Smooth muscle cell (in vitro differentiated cells): ENCODE data around the gene MGAT4D. TPM values are rescaled to one million over a fixed set of nuclear protein-coding genes. Genes with fewer than 3 reads are reported as not detected.
A peak's percentile ranks its signal among the peaks of the same experiment; 100 is the strongest.
"Not testable (repeated sequence)": the region's sequence is repeated elsewhere in the genome, so short reads cannot be mapped to it uniquely, and the experiment has no call there.

ENCODE experiments used
- DNase-seq: peaks from one replicate; lab custom pipeline; 2025; ENCODE audit not compliant: unreplicated experiment; lab: John Stamatoyannopoulos, UW
- H2AFZ ChIP-seq: fragments of 200-600 bp; sonication (generic); 2 replicates; pipeline ENCODE4 v1.6.0; 2016; ENCODE audit warnings: antibody characterized with exemption, low read depth, mild to moderate bottlenecking
- H3F3A ChIP-seq: fragments of 200-600 bp; sonication (generic); 2 replicates; pipeline ENCODE4 v1.6.0; 2017; ENCODE audit warnings: antibody characterized with exemption, low read depth
- H3K27ac ChIP-seq: fragments of 200-600 bp; sonication (generic); 2 replicates; pipeline ENCODE4 v1.5.1; 2016; ENCODE audit warnings: low read depth, mild to moderate bottlenecking
- H3K27me3 ChIP-seq: fragments of 200-600 bp; sonication (generic); 2 replicates; pipeline ENCODE4 v1.6.1; 2016; ENCODE audit warnings: low read depth, mild to moderate bottlenecking
- H3K36me3 ChIP-seq: fragments of 200-600 bp; sonication (generic); 2 replicates; pipeline ENCODE4 v1.5.1; 2016; ENCODE audit warnings: low read depth
- H3K4me1 ChIP-seq: fragments of 200-600 bp; sonication (generic); 2 replicates; pipeline ENCODE4 v1.5.1; 2016; ENCODE audit warnings: low read depth
- H3K4me2 ChIP-seq: fragments of 200-600 bp; sonication (generic); 2 replicates; pipeline ENCODE4 v1.6.0; 2016; ENCODE audit warnings: mild to moderate bottlenecking
- H3K4me3 ChIP-seq: fragments of 200-600 bp; sonication (generic); 2 replicates; pipeline ENCODE4 v1.5.1; 2016; ENCODE audit warnings: mild to moderate bottlenecking
- H3K79me2 ChIP-seq: fragments of 200-600 bp; sonication (generic); 2 replicates; pipeline ENCODE4 v1.6.0; 2016; ENCODE audit warnings: low read depth, mild to moderate bottlenecking
- H3K9ac ChIP-seq: fragments of 200-600 bp; sonication (generic); 2 replicates; pipeline ENCODE4 v1.6.0; 2016; ENCODE audit warnings: low read depth
- H3K9me3 ChIP-seq: fragments of 200-600 bp; sonication (generic); replicated peaks from 2 replicates; pipeline ENCODE4 v1.5.1; 2016; ENCODE audit warnings: low read depth
- H4K20me1 ChIP-seq: fragments of 200-600 bp; sonication (generic); 2 replicates; pipeline ENCODE4 v1.6.0; 2016; ENCODE audit warnings: low read depth
- WGBS: methylation state at CpG from one replicate; pipeline ENCODE4 v1.1.7; 2016; ENCODE audit warnings: low lambda C conversion rate; 5-methylcytosine and 5-hydroxymethylcytosine counted together
- polyA plus RNA-seq: library from polyadenylated mRNA; unstranded; fragments of >200 nt; fragmentation: Nextera tagmentation; extraction: Ambion mirVana; gene quantifications from 2 replicates; pipeline ENCODE4 v1.2.1, GENCODE V29; 2016
- total RNA-seq: library from RNA; depleted of rRNA; stranded (reverse); fragments of >200 nt; gene quantifications from 2 replicates; pipeline ENCODE4 v1.2.3, GENCODE V29; 2014
- TF ChIP-seq, protein P1 (sequence below): fragments of 200-600 bp; sonication (generic); IDR thresholded peaks from 2 replicates; pipeline ENCODE4 v1.5.1; 2017; ENCODE audit warnings: borderline replicate concordance, mild to moderate bottlenecking, antibody characterized with exemption; ENCODE audit not compliant: insufficient read depth, poor library complexity, severe bottlenecking

The MGAT4D gene
- total and polyA plus RNA-seq, 2 experiments from 2014 or later: not detected

DNA sequence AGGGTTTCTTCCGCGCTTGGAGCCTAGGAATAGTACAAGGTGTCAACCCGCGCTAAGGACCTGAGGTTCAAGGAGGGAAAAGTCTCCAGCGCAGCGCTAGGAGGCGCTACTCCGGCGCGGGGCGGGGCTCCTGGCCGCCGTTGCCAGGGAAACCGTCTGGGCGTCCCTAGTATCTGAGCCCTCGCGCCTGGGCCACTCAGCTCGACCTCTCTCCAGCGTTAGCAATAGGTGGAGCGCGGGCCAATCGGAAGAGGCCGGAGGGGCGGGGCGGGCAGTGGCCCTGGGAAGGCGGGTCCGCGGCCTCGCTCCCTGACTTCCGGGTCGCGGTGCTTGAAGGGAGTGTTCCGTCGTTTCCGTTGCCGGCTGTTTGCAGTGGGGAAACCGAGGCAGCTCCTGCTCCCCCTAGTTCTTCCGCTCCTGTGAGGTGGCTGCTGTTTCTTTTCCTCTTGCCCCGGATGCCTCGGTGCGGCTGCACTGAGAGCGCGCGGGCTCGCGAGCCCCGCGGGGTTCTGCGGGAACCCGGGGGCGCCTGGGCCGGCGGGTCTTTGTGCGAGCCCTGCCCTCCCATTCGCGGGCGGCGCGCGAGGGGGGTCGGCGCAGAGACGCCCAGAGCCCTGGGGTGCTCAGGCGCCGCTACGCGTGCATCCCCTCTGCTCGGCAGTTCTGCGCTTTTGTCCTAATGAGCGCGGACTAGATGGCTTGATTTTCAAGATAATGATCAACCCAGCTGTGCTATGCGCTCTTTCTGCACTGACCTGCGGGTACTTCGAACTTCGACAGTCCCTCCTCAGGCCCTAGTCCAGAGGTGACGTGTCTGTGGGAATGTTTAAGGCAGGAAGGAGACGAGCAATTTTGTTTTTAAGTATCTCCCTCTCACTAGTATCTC, 26.0 kb upstream of the MGAT4D start, which contains the start of gene ELMOD2:
ELMOD2 (plus strand) TSS at position 312 of the 886 bp plus-strand sequence. CDS start 1,261 bp downstream, outside the sequence.
- Histone ChIP-seq H3K79me2 (no peaks in the 10 kb centered on the region), H3K9ac (peak within 1 kb of the TSS; percentile 83), H3K36me3 (peaks cover 8% of the 10 kb centered on the region), H3K27me3 (no peaks in the 10 kb centered on the region), H3K9me3 (no peaks in the 10 kb centered on the region), H3K4me3 (peak within 1 kb of the TSS; percentile 81), H3K4me1 (peaks cover 9% of the 10 kb centered on the region), H3K4me2 (peak within 1 kb of the TSS; percentile 95), H4K20me1 (no peaks in the 10 kb centered on the region), H2AFZ (peak within 1 kb of the TSS; percentile 96), H3F3A (no peaks in the 10 kb centered on the region), H3K27ac (peak within 1 kb of the TSS; percentile 33)
- WGBS: under 1% methylated on average over 65 of the region's 77 CpGs
- peak; percentile 83 for DNase-seq
- TF ChIP-seq, protein P1, sequence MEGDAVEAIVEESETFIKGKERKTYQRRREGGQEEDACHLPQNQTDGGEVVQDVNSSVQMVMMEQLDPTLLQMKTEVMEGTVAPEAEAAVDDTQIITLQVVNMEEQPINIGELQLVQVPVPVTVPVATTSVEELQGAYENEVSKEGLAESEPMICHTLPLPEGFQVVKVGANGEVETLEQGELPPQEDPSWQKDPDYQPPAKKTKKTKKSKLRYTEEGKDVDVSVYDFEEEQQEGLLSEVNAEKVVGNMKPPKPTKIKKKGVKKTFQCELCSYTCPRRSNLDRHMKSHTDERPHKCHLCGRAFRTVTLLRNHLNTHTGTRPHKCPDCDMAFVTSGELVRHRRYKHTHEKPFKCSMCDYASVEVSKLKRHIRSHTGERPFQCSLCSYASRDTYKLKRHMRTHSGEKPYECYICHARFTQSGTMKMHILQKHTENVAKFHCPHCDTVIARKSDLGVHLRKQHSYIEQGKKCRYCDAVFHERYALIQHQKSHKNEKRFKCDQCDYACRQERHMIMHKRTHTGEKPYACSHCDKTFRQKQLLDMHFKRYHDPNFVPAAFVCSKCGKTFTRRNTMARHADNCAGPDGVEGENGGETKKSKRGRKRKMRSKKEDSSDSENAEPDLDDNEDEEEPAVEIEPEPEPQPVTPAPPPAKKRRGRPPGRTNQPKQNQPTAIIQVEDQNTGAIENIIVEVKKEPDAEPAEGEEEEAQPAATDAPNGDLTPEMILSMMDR: peak; percentile 90

DNA sequence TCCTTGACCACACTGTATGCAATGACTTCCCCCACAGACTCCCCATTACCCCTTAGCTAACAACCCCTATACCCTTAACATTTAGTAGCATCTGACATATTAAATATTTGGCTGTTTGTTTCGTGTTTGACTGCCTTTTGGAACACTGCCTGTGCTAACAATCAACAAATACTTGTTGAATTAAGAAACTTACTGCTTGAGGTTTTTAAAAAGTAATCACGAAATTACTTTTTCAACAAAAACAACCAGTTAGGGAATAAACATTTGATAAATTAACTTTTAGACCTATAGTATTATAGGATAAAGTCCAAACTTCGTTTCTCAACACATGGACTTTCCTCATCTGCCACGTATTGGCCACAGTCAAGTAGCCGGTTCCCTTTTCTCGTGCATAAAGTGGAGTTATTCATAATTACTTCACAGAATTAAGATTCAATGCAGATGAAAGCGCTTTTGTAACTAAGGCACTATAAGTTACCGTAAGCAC, 25.3 kb upstream of the MGAT4D start:
- 32% methylated on average over 8 of the region's 8 CpGs for WGBS

DNA sequence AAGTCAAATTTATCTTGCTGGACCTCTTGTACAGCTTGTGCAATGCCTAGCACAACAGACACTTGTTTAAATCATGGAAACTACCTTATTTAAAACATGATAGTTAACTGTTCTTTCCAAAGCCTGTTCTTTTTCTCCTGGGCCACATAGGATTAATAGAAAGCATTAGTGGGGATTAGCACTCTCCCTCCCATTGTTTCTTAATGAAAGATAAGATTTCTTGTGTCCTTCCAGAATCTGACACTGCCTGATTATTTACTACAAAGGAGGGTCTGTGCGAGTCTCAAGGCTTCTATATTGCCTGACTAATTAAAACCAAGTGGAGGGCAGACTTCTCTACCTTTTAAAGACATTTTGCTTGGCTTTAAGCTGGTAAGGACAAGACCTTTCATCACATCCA, 17.3 kb upstream of the MGAT4D start:
- H3K9me3 ChIP-seq: no peaks in the 10 kb centered on the region
- H3K9ac ChIP-seq: no peak overlapping the region
- no peaks in the 10 kb centered on the region for H3K79me2 ChIP-seq
- 47% methylated on average over 1 of the region's 1 CpG for WGBS
- H4K20me1 ChIP-seq: no peaks in the 10 kb centered on the region
- TF ChIP-seq, protein P1: no peak
- no peak overlapping the region for H3K4me2 ChIP-seq
- no peak overlapping the region for H2AFZ ChIP-seq
- H3F3A ChIP-seq: no peaks in the 10 kb centered on the region
- peaks cover 13% of the 10 kb centered on the region for H3K4me1 ChIP-seq
- H3K27ac ChIP-seq: no peak overlapping the region
- H3K27me3 ChIP-seq: no peaks in the 10 kb centered on the region
- no peak for DNase-seq
- H3K36me3 ChIP-seq: no peaks in the 10 kb centered on the region
- H3K4me3 ChIP-seq: no peak overlapping the region

More for the DNA sequence above, 25.3 kb upstream of the MGAT4D start:
- no peak overlapping the region for H3K9ac ChIP-seq
- no peaks in the 10 kb centered on the region for H4K20me1 ChIP-seq
- H3K9me3 ChIP-seq: no peaks in the 10 kb centered on the region
- peaks cover 8% of the 10 kb centered on the region for H3K36me3 ChIP-seq
- H3K27me3 ChIP-seq: no peaks in the 10 kb centered on the region
- peak overlapping the region; percentile 95 for H3K4me2 ChIP-seq
- H2AFZ ChIP-seq: peak overlapping the region; percentile 92
- H3K4me1 ChIP-seq: peaks cover 9% of the 10 kb centered on the region
- H3F3A ChIP-seq: no peaks in the 10 kb centered on the region
- DNase-seq: no peak
- TF ChIP-seq, protein P1: no peak
- no peak overlapping the region for H3K27ac ChIP-seq
- H3K4me3 ChIP-seq: peak overlapping the region; percentile 81
- no peaks in the 10 kb centered on the region for H3K79me2 ChIP-seq

DNA sequence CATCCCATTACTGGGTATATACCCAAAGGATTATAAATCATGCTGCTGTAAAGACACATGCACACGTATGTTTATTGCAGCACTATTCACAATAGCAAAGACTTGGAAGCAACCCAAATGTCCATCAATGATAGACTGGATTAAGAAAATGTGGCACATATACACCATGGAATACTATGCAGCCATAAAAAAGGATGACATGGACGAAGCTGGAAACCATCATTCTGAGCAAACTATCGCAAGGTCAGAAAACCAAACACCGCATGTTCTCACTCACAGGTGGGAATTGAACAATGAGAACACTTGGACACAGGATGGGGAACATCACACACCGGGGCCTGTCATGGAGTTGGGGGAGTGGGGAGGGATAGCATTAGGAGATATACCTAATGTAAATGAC, 15.7 kb upstream of the MGAT4D start:
- 96% methylated on average over 5 of the region's 5 CpGs for WGBS
- not testable (repeated sequence) for H3K9ac ChIP-seq, H3K27me3 ChIP-seq, H3K4me2 ChIP-seq, H3K27ac ChIP-seq, H3K9me3 ChIP-seq, H3K4me3 ChIP-seq, H3F3A ChIP-seq, DNase-seq, H3K79me2 ChIP-seq, H4K20me1 ChIP-seq, H3K36me3 ChIP-seq, H2AFZ ChIP-seq
- H3K4me1 ChIP-seq: peaks cover 13% of the 10 kb centered on the region
